Measurements from ENCODE around the gene MUC4.
"Not testable (repeated sequence)": the region's sequence is repeated elsewhere in the genome, so short reads cannot be mapped to it uniquely, and the experiment has no call there.

The MUC4 gene

GRCh38 chr3:195735036-195735695, 76.6 kb downstream of the MUC4 start:
- no peak for DNase-seq

GRCh38 chr3:195732940-195733339, 78.8 kb downstream of the MUC4 start:
- no peak for DNase-seq

GRCh38 chr3:195731356-195731905, 80.3 kb downstream of the MUC4 start:
- no peak for DNase-seq

- DNase-seq, result no peak
Observed at GRCh38 chr3:195729476-195730251, 82.1 kb downstream of the MUC4 start.

- DNase-seq, result not testable (repeated sequence)
Observed at GRCh38 chr3:195728789-195729188, 82.9 kb downstream of the MUC4 start.

- no peak for DNase-seq
Observed at GRCh38 chr3:195727606-195728195, 84.0 kb downstream of the MUC4 start.

- DNase-seq, result not testable (repeated sequence)
Observed at GRCh38 chr3:195725916-195726740, 85.6 kb downstream of the MUC4 start.

- DNase-seq, result not testable (repeated sequence)
Observed at GRCh38 chr3:195724363-195724762, 87.4 kb downstream of the MUC4 start.

- DNase-seq, result not testable (repeated sequence)
Observed at GRCh38 chr3:195722996-195723345, 88.8 kb downstream of the MUC4 start.

- DNase-seq, result not testable (repeated sequence)
Observed at GRCh38 chr3:195722139-195722995, 89.4 kb downstream of the MUC4 start.

- not testable (repeated sequence) for DNase-seq
Observed at GRCh38 chr3:195720831-195721506, 90.8 kb downstream of the MUC4 start, which contains the start of gene MUC20. MUC20 (plus strand) TSS chr3:195720978; CDS start chr3:195721008, 30 bp downstream.

GRCh38 chr3:195719514-195720254, 92.0 kb downstream of the MUC4 start:
- DNase-seq, result not testable (repeated sequence)

GRCh38 chr3:195718477-195718984, 93.2 kb downstream of the MUC4 start:
- DNase-seq, result no peak

- no peak for DNase-seq
Observed at GRCh38 chr3:195717852-195718476, 93.8 kb downstream of the MUC4 start.

- no peak for DNase-seq
Observed at GRCh38 chr3:195717416-195717815, 94.3 kb downstream of the MUC4 start.

GRCh38 chr3:195715583-195716266, 96.0 kb downstream of the MUC4 start:
- no peak for DNase-seq

- DNase-seq, result no peak
Observed at GRCh38 chr3:195715134-195715533, 96.6 kb downstream of the MUC4 start.

- DNase-seq, result no peak
Observed at GRCh38 chr3:195714380-195715011, 97.2 kb downstream of the MUC4 start.
